SK-MEL-5 (cell line): ENCODE results near the gene CTNND2. TPM values are rescaled to one million over a fixed set of nuclear protein-coding genes. Genes with fewer than 3 reads are reported as not detected.
A peak's percentile ranks its signal among the peaks of the same experiment; 100 is the strongest.
"Not testable (repeated sequence)": the region's sequence is repeated elsewhere in the genome, so short reads cannot be mapped to it uniquely, and the experiment has no call there.

Source experiments
- DNase-seq: peaks from one replicate; pipeline ENCODE4 v3.0.0-alpha.2; 2016; ENCODE audit warnings: low read depth, low spot score
- in situ Hi-C: cut with HindIII; loops from 2 replicates; pipeline ENCODE4 v1.10.0; 2016; ENCODE audit warnings: low sequenced_read_pairs, high pct_unique_total_duplicates, low pct_unique_long_range_greater_than_20kb
- total RNA-seq: library from RNA; depleted of rRNA; stranded (reverse); fragments of >200 nt; shearing (Covaris generic); gene quantifications from 2 replicates; pipeline ENCODE4 v1.2.3, GENCODE V29; 2014

CTNND2 gene
- total RNA-seq, 1 experiment from 2014 or later, result 0.85 TPM

- no peak for DNase-seq
- in situ Hi-C loops, result no loop called here
Observed at GRCh38 chr5:11640158-11640873, 263.9 kb downstream of the CTNND2 start.

- no peak for DNase-seq
- in situ Hi-C loops, result no loop called here
Observed at GRCh38 chr5:11622785-11623184, 281.5 kb downstream of the CTNND2 start.

- in situ Hi-C loops, result no loop called here
- no peak for DNase-seq
Observed at GRCh38 chr5:11620172-11620571, 284.1 kb downstream of the CTNND2 start.

- DNase-seq, result peak; percentile 65
- in situ Hi-C loops, result no loop called here
Observed at GRCh38 chr5:11619339-11620024, 284.8 kb downstream of the CTNND2 start.

GRCh38 chr5:11617080-11617479 is 287.2 kb downstream of the CTNND2 start:
- in situ Hi-C loops, result no loop called here
- no peak for DNase-seq

GRCh38 chr5:11616624-11617023 is 287.6 kb downstream of the CTNND2 start:
- in situ Hi-C loops, DNase-seq: not testable (repeated sequence)

GRCh38 chr5:11611011-11611410 is 293.2 kb downstream of the CTNND2 start:
- no peak for DNase-seq
- in situ Hi-C loops, result no loop called here

- in situ Hi-C loops, result no loop called here
- no peak for DNase-seq
Observed at GRCh38 chr5:11609570-11610303, 294.5 kb downstream of the CTNND2 start.

GRCh38 chr5:11608530-11608929 is 295.7 kb downstream of the CTNND2 start:
- in situ Hi-C loops, result no loop called here

GRCh38 chr5:11607944-11608483 is 296.2 kb downstream of the CTNND2 start:
- in situ Hi-C loops, result no loop called here
- DNase-seq, result no peak

More at GRCh38 chr5:11608530-11608929, 295.7 kb downstream of the CTNND2 start:
- no peak for DNase-seq

GRCh38 chr5:11602298-11602697 is 301.9 kb downstream of the CTNND2 start:
- DNase-seq, result peak; percentile 40
- in situ Hi-C loops, result no loop called here

GRCh38 chr5:11599499-11599898 is 304.7 kb downstream of the CTNND2 start:
- in situ Hi-C loops, result no loop called here
- no peak for DNase-seq

- in situ Hi-C loops, result no loop called here
Observed at GRCh38 chr5:11596657-11597071, 307.6 kb downstream of the CTNND2 start.

GRCh38 chr5:11596185-11596584 is 308.1 kb downstream of the CTNND2 start:
- in situ Hi-C loops, result no loop called here
- DNase-seq, result no peak

More at GRCh38 chr5:11596657-11597071, 307.6 kb downstream of the CTNND2 start:
- DNase-seq, result no peak

- in situ Hi-C loops, result no loop called here
- DNase-seq, result no peak
Observed at GRCh38 chr5:11595045-11595444, 309.2 kb downstream of the CTNND2 start.

GRCh38 chr5:11594021-11594420 is 310.2 kb downstream of the CTNND2 start:
- in situ Hi-C loops, result no loop called here
- no peak for DNase-seq

GRCh38 chr5:11590475-11590874 is 313.8 kb downstream of the CTNND2 start:
- in situ Hi-C loops, result no loop called here
- DNase-seq, result no peak

- in situ Hi-C loops, result no loop called here
Observed at GRCh38 chr5:11588803-11589202, 315.4 kb downstream of the CTNND2 start.

More at GRCh38 chr5:11588803-11589202, 315.4 kb downstream of the CTNND2 start:
- no peak for DNase-seq
